Aortic smooth muscle cell (primary cell): ENCODE measurements around the gene OXT. TPM values are rescaled to one million over a fixed set of nuclear protein-coding genes. Genes with fewer than 3 reads are reported as not detected.

ENCODE experiments used
- total RNA-seq: library from RNA; depleted of rRNA; stranded (reverse); fragments of >200 nt; gene quantifications from 2 replicates; pipeline ENCODE4 v1.2.3, GENCODE V29; 2014

OXT gene
- total RNA-seq, result not detected in 2 replicates

GRCh38 chr20:3071610-3072529 lies at the start of gene OXT:
TSS of gene OXT (plus strand) at chr20:3071620. CDS start at chr20:3071656, 36 bp downstream.

GRCh38 chr20:3043322-3043721 lies 28.1 kb upstream of the OXT start, which contains the start of gene GNRH2:
TSS of gene GNRH2 (plus strand) at chr20:3043622. CDS start at chr20:3044415, 793 bp downstream.

GRCh38 chr20:3045816-3046676 lies 25.4 kb upstream of the OXT start, which contains the start of gene MRPS26:
TSS of gene MRPS26 (plus strand) at chr20:3046052. CDS start at chr20:3046069, 17 bp downstream.

DNA sequence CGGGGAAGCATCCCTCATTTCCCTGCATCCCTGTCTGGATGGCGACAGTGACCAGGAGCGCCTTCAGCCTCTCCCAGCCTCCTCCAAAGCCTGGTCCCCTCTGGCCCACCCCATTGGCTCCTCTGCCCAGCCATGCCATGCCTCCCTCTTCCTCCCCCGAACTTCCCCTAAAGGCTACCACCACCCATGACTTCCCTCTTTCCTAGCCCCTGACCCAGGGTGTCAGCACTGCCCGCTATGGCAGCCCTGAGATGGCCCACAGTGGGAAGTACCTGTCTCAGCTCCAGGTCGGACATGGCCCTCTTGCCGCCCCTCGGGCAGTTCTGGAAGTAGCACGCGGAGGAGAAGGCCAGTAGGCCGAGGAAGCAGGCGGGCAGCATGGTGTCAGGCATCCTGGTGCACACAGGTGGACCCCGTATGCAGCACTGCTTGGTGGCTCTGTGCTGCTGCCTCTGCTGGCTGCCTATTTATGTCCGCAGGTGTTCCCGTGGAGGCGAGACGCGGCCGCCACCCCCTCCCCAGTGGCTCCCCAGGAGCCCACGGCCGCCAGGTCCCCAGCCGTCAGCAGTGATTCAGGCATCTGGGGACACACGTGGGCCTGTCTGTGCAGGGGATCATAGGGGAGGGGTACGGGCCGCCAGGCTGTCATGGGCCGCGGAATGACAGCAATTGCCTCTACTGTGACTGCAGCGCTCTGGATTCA lies 13.0 kb downstream of the OXT start, which contains the start of gene AVP:
AVP (minus strand) TSS at position 442 of the 703 bp plus-strand sequence; CDS start at position 392, 50 bp downstream.

Other genes with a start within 250 kb of the OXT start
- 18.0 and 18.3 TPM in 2 replicates for gene PCED1A, start 231.0 kb upstream of the OXT start, total RNA-seq
- gene VPS16, start 230.9 kb upstream of the OXT start, total RNA-seq, result 67.0 and 77.8 TPM in 2 replicates
- 40.8 and 42.2 TPM in 2 replicates for gene PTPRA, start 198.1 kb upstream of the OXT start, total RNA-seq
- gene GNRH2, start 28.0 kb upstream of the OXT start, total RNA-seq, result 0.26 and 0.50 TPM in 2 replicates
- 32.6 and 42.0 TPM in 2 replicates for gene MRPS26, start 25.6 kb upstream of the OXT start, total RNA-seq
- not detected in 2 replicates for gene AVP, start 13.1 kb downstream of the OXT start, total RNA-seq
- 10.3 and 10.9 TPM in 2 replicates for gene FASTKD5, start 88.2 kb downstream of the OXT start, total RNA-seq
- 2.6 and 2.9 TPM in 2 replicates for gene UBOX5, start 88.2 kb downstream of the OXT start, total RNA-seq
- gene LZTS3, start 101.9 kb downstream of the OXT start, total RNA-seq, result 2.5 and 4.4 TPM in 2 replicates
- gene DDRGK1, start 133.1 kb downstream of the OXT start, total RNA-seq, result 30.7 and 47.0 TPM in 2 replicates
- 23.4 and 33.3 TPM in 2 replicates for gene ITPA, start 137.9 kb downstream of the OXT start, total RNA-seq
- gene SLC4A11, start 167.6 kb downstream of the OXT start, total RNA-seq, result 0.12 and 0.26 TPM in 2 replicates